ENCODE results near the gene TTBK2. TPM values are rescaled to one million over a fixed set of nuclear protein-coding genes. Genes with fewer than 3 reads are reported as not detected.

TTBK2 gene
- total and polyA plus RNA-seq, 2 donors (not counting 3 experiments of a cell fraction or from before 2014, with no cell fraction given) = 4.4 to 17.1 TPM

GRCh38 chr15:42736793-42737528 lies 183.6 kb downstream of the TTBK2 start, which contains the start of gene CDAN1:
CDAN1 (minus strand) TSS chr15:42737128; CDS start chr15:42737102, 26 bp downstream.
- H4K20me1 ChIP-seq (replicated peaks; ENCODE audit: control insufficient read depth, extremely low read depth, insufficient read depth, low read length) = no peaks in the 10 kb centered on the region
- no peaks in the 10 kb centered on the region for H3K9me3 ChIP-seq (replicated peaks; ENCODE audit: control insufficient read depth, insufficient read depth, low read length)
- ChIA-PET POLR2A (no interaction called here), CTCF (interaction anchor here (1.5 to 5.5 kb wide), 2 partner anchors 15 to 190 kb away, joined by 5 to 67 read pairs; no protein-coding TSS in a partner anchor)
- H3K9ac ChIP-seq (replicated peaks; ENCODE audit: extremely low read depth, insufficient read depth, low read length) = peak within 1 kb of the TSS; percentile 80
- no peaks in the 10 kb centered on the region for H3K27me3 ChIP-seq (ENCODE audit: control insufficient read depth in 2 of 2, insufficient read depth in 2 of 2, low read length in 2 of 2)
- no peaks in the 10 kb centered on the region for H3K9me1 ChIP-seq (replicated peaks; ENCODE audit: control insufficient read depth, extremely low read depth, insufficient read depth, low read length)
- H3K4me3 ChIP-seq (replicated peaks in 1 of 3; ENCODE audit: insufficient read depth in 1 of 3, low read depth in 1 of 3, low read length in 3 of 3) = peak within 1 kb of the TSS; percentile 47 to 98 (median 71)
- intact Hi-C loops (cut with micrococcal nuclease) (loop anchor here (1.0 kb wide), 2 partner anchors 184 to 189 kb away; no protein-coding TSS in a partner anchor), dilution Hi-C loops (cut with MboI; ENCODE audit: extremely low pct_ligation_motif_present, low sequenced_read_pairs) (no loop called here)
- peaks cover 3 to 19% of the 10 kb centered on the region in 2 experiments for H3K36me3 ChIP-seq (ENCODE audit: control insufficient read depth in 2 of 2, extremely low read depth in 1 of 2, insufficient read depth in 2 of 2, low read length in 2 of 2)
- BruUV-seq (replicated peaks) = no TSS peak
- DNase-seq (ENCODE audit: low read depth, low spot score) = peak; percentile 88
- H3K4me1 ChIP-seq (ENCODE audit: control insufficient read depth, extremely low read depth, insufficient read depth, low read length) = peaks cover 11% of the 10 kb centered on the region
- peaks cover 9% of the 10 kb centered on the region for H3K79me2 ChIP-seq (ENCODE audit: control insufficient read depth, insufficient read depth, low read length)
- H2AFZ ChIP-seq (ENCODE audit: low read depth, low read length) = peak within 1 kb of the TSS; percentile 97
- FAIRE-seq = peak; percentile 76
- H3K4me2 ChIP-seq (ENCODE audit: insufficient read depth, low read length) = peak within 1 kb of the TSS; percentile 84
- H3K27ac ChIP-seq (ENCODE audit: insufficient read depth, low read depth, low read length) = peak within 1 kb of the TSS; percentile 63
- TF ChIP-seq EZH2 (IDR thresholded peaks at IDR 0.05; ENCODE audit: borderline replicate concordance, low read depth, low read length, severe bottlenecking) (no peak), POLR2AphosphoS5 (IDR thresholded peaks at IDR 0.05; ENCODE audit: insufficient read depth, low read depth, low read length) (peak; percentile 81), MAX (IDR thresholded peaks at IDR 0.05; ENCODE audit: insufficient read depth, insufficient read length) (no peak), POLR2A (IDR thresholded peaks at IDR 0.05; ENCODE audit: low read depth, low read length) (peak; percentile 80), CTCF (IDR thresholded peaks at IDR 0.05; ENCODE audit: extremely low read depth in 1 of 2, insufficient read depth in 1 of 2, low read depth in 1 of 2, low read length in 2 of 2) (no peak), FOS (IDR thresholded peaks at IDR 0.05; ENCODE audit: borderline replicate concordance, insufficient read depth, low read length) (no peak)
